Panc1 (cell line): ENCODE results near the gene ZNF584.

Source experiments
- CTCF ChIP-seq: fragments of 450-650 bp; IDR thresholded peaks from 2 replicates; pipeline ENCODE4 v1.5.1; 2017; ENCODE audit warnings: mild to moderate bottlenecking
- POLR2AphosphoS5 ChIP-seq: IDR thresholded peaks from 2 replicates; pipeline ENCODE4 v1.6.1; 2012; ENCODE audit warnings: mild to moderate bottlenecking, low read depth, low read length, moderate library complexity
- REST ChIP-seq, 2 experiments: IDR thresholded peaks; 2 replicates each; pipeline ENCODE4 v1.6.1; 2011 to 2012; ENCODE audit warnings: low read depth in 2 of 2, control low read depth in 1 of 2, low read length in 1 of 2, mild to moderate bottlenecking in 1 of 2, moderate library complexity in 1 of 2; ENCODE audit not compliant: insufficient read depth in 1 of 2
- SIN3A ChIP-seq: IDR thresholded peaks from 2 replicates; pipeline ENCODE4 v1.6.1; 2012; ENCODE audit warnings: low read depth, mild to moderate bottlenecking, low read length, moderate library complexity, borderline replicate concordance; ENCODE audit not compliant: insufficient read depth

- TF ChIP-seq CTCF, result no peak
- no peak for TF ChIP-seq POLR2AphosphoS5
- no peak for TF ChIP-seq SIN3A
- TF ChIP-seq REST (IDR thresholded peaks at IDR 0.05; ENCODE audit: insufficient read depth in 1 of 2, low read depth in 2 of 2, low read length in 1 of 2), result no peak
These were observed 46.9 kb downstream of the ZNF584 start for GRCh38 chr19:58455306-58455705.
